ENCODE data around the gene DNAAF5. TPM values are rescaled to one million over a fixed set of nuclear protein-coding genes. Genes with fewer than 3 reads are reported as not detected.

Gene DNAAF5
- total and polyA plus RNA-seq, 7 experiments from 2014 or later = 4.0 to 25.7 (median 13.4) TPM

GRCh38 chr7:832968-833424 lies 106.5 kb downstream of the DNAAF5 start:
- CTCF ChIA-PET = interaction anchor here (2.3 kb wide), 1 partner anchor 47 kb away, joined by 5 read pairs; no protein-coding TSS in a partner anchor
- POLR2A ChIA-PET = interaction anchor here (0.6 to 4.7 kb wide), 5 partner anchors 16 to 222 kb away, joined by 3 to 36 read pairs (median 3); no protein-coding TSS in a partner anchor
- H3K36me3 Mint-ChIP-seq = peaks cover 0 to 18% (median 5%) of the 10 kb centered on the region in 5 donors
- peaks cover 23 to 36% of the 10 kb centered on the region in 2 donors for H3K4me1 ChIP-seq (ENCODE audit: control insufficient read depth in 2 of 2, insufficient read depth in 2 of 2, low read length in 2 of 2)
- H3K4me3 ChIP-seq (ENCODE audit: low read length) = peak overlapping the region; percentile 24
- H3K27ac ChIP-seq (ENCODE audit: low read depth, low read length) = peak overlapping the region; percentile 83
- peak overlapping the region; percentile 64 to 89 (median 84) for H3K4me3 Mint-ChIP-seq
- H3K9me3 ChIP-seq (ENCODE audit: control insufficient read depth in 2 of 3, low read length in 3 of 3) = no peaks in the 10 kb centered on the region
- ATAC-seq (no peak), DNase-seq (no peak)
- H3K9me3 Mint-ChIP-seq = no peaks in the 10 kb centered on the region
- H3K4me1 Mint-ChIP-seq = peaks cover 38 to 71% (median 57%) of the 10 kb centered on the region in 7 donors
- no peaks in the 10 kb centered on the region for H3K27me3 ChIP-seq (ENCODE audit: control insufficient read depth in 2 of 2, insufficient read depth in 2 of 2, low read length in 2 of 2)
- H3K27ac Mint-ChIP-seq = peak overlapping the region; percentile 86 to 98 (median 94)
- no peaks in the 10 kb centered on the region for H3K27me3 Mint-ChIP-seq
- H3K36me3 ChIP-seq (ENCODE audit: control insufficient read depth in 2 of 3, insufficient read depth in 3 of 3, low read length in 3 of 3) = peaks cover 0 to 23% (median 0%) of the 10 kb centered on the region in 3 experiments
- intact Hi-C loops (cut with micrococcal nuclease) = loop anchor here (1.0 to 10.0 kb wide), 8 partner anchors 17 to 231 kb away; partner anchors contain the start of gene GET4 (in 1 of the 2)

- intact Hi-C loops (cut with micrococcal nuclease) = loop anchor here (5.0 to 10.0 kb wide), 3 partner anchors 89 to 231 kb away; no protein-coding TSS in a partner anchor
- Histone ChIP-seq H3K27me3 (ENCODE audit: control insufficient read depth in 2 of 2, insufficient read depth in 2 of 2, low read length in 2 of 2) (no peaks in the 10 kb centered on the region), H3K9me3 (ENCODE audit: control insufficient read depth in 2 of 3, low read length in 3 of 3) (no peaks in the 10 kb centered on the region), H3K36me3 (ENCODE audit: control insufficient read depth in 2 of 3, insufficient read depth in 3 of 3, low read length in 3 of 3) (peaks cover 0 to 28% (median 0%) of the 10 kb centered on the region in 3 experiments), H3K4me3 (ENCODE audit: low read length) (no peak overlapping the region), H3K27ac (ENCODE audit: low read depth, low read length) (no peak overlapping the region), H3K4me1 (ENCODE audit: control insufficient read depth in 2 of 2, insufficient read depth in 2 of 2, low read length in 2 of 2) (peaks cover 23 to 36% of the 10 kb centered on the region in 2 donors)
- ChIA-PET POLR2A (interaction anchor here (0.8 to 4.7 kb wide), 3 partner anchors 16 to 45 kb away, joined by 3 to 36 read pairs (median 30); no protein-coding TSS in a partner anchor), CTCF (interaction anchor here (2.3 kb wide), 1 partner anchor 47 kb away, joined by 5 read pairs; no protein-coding TSS in a partner anchor)
- no peaks in the 10 kb centered on the region for H3K27me3 Mint-ChIP-seq
- H3K4me3 Mint-ChIP-seq = peak overlapping the region in 1 of 10 donors; percentile 31
- DNase-seq (no peak), ATAC-seq (no peak)
- peak overlapping the region in 5 of 9 donors; percentile 2 to 97 (median 48) for H3K27ac Mint-ChIP-seq
- no peaks in the 10 kb centered on the region for H3K9me3 Mint-ChIP-seq
- H3K36me3 Mint-ChIP-seq = peaks cover 0 to 20% (median 5%) of the 10 kb centered on the region in 5 donors
- H3K4me1 Mint-ChIP-seq = peaks cover 38 to 66% (median 55%) of the 10 kb centered on the region in 7 donors
Observed at GRCh38 chr7:833601-834258, 107.2 kb downstream of the DNAAF5 start.

- ChIA-PET CTCF (interaction anchor here (2.3 kb wide), 1 partner anchor 48 kb away, joined by 5 read pairs; no protein-coding TSS in a partner anchor), POLR2A (interaction anchor here (4.2 to 4.7 kb wide), 2 partner anchors 17 to 21 kb away, joined by 30 to 36 read pairs; no protein-coding TSS in a partner anchor)
- Histone ChIP-seq H3K27me3 (ENCODE audit: control insufficient read depth in 2 of 2, insufficient read depth in 2 of 2, low read length in 2 of 2) (no peaks in the 10 kb centered on the region), H3K4me3 (ENCODE audit: low read length) (no peak overlapping the region), H3K27ac (ENCODE audit: low read depth, low read length) (no peak overlapping the region), H3K9me3 (ENCODE audit: control insufficient read depth in 2 of 3, low read length in 3 of 3) (no peaks in the 10 kb centered on the region), H3K4me1 (ENCODE audit: control insufficient read depth in 2 of 2, insufficient read depth in 2 of 2, low read length in 2 of 2) (peaks cover 23 to 36% of the 10 kb centered on the region in 2 donors), H3K36me3 (ENCODE audit: control insufficient read depth in 2 of 3, insufficient read depth in 3 of 3, low read length in 3 of 3) (peaks cover 0 to 33% (median 0%) of the 10 kb centered on the region in 3 experiments)
- no peak for DNase-seq
- peaks cover 0 to 25% (median 7%) of the 10 kb centered on the region in 5 donors for H3K36me3 Mint-ChIP-seq
- peak overlapping the region in 4 of 9 donors; percentile 40 to 97 (median 76) for H3K27ac Mint-ChIP-seq
- no peaks in the 10 kb centered on the region for H3K27me3 Mint-ChIP-seq
- no peaks in the 10 kb centered on the region for H3K9me3 Mint-ChIP-seq
- peak overlapping the region in 1 of 10 donors; percentile 31 for H3K4me3 Mint-ChIP-seq
- H3K4me1 Mint-ChIP-seq = peaks cover 36 to 61% (median 54%) of the 10 kb centered on the region in 7 donors
- intact Hi-C loops (cut with micrococcal nuclease) = loop anchor here (5.0 to 10.0 kb wide), 3 partner anchors 88 to 232 kb away; no protein-coding TSS in a partner anchor
- no peak for ATAC-seq
Observed at GRCh38 chr7:834277-834676, 107.8 kb downstream of the DNAAF5 start.

- ChIA-PET CTCF (no interaction called here), POLR2A (interaction anchor here (4.7 kb wide), 1 partner anchor 21 kb away, joined by 36 read pairs; no protein-coding TSS in a partner anchor)
- H3K4me1 Mint-ChIP-seq = peaks cover 34 to 55% (median 48%) of the 10 kb centered on the region in 7 donors
- DNase-seq (no peak), ATAC-seq (no peak)
- H3K9me3 Mint-ChIP-seq = no peaks in the 10 kb centered on the region
- H3K4me1 ChIP-seq (ENCODE audit: control insufficient read depth in 2 of 2, insufficient read depth in 2 of 2, low read length in 2 of 2) = peaks cover 23 to 36% of the 10 kb centered on the region in 2 donors
- H3K36me3 ChIP-seq (ENCODE audit: control insufficient read depth in 2 of 3, insufficient read depth in 3 of 3, low read length in 3 of 3) = peaks cover 0 to 39% (median 2%) of the 10 kb centered on the region in 3 experiments
- H3K4me3 Mint-ChIP-seq = peak overlapping the region in 1 of 10 donors; percentile 72
- peak overlapping the region in 3 of 9 donors; percentile 46 to 97 (median 78) for H3K27ac Mint-ChIP-seq
- H3K27me3 ChIP-seq (ENCODE audit: control insufficient read depth in 2 of 2, insufficient read depth in 2 of 2, low read length in 2 of 2) = no peaks in the 10 kb centered on the region
- H3K4me3 ChIP-seq (ENCODE audit: low read length) = no peak overlapping the region
- no peaks in the 10 kb centered on the region for H3K27me3 Mint-ChIP-seq
- peaks cover 3 to 29% (median 10%) of the 10 kb centered on the region in 5 donors for H3K36me3 Mint-ChIP-seq
- H3K27ac ChIP-seq (ENCODE audit: low read depth, low read length) = no peak overlapping the region
- no peaks in the 10 kb centered on the region for H3K9me3 ChIP-seq (ENCODE audit: control insufficient read depth in 2 of 3, low read length in 3 of 3)
- intact Hi-C loops (cut with micrococcal nuclease) = loop anchor here in 1 of 2 donors (10.0 kb wide), 1 partner anchor 230 kb away; no protein-coding TSS in a partner anchor
Observed at GRCh38 chr7:835021-835420, 108.5 kb downstream of the DNAAF5 start.

- H3K4me3 Mint-ChIP-seq = peak overlapping the region in 4 of 10 donors; percentile 12 to 72 (median 44)
Observed at GRCh38 chr7:835485-836401, 109.2 kb downstream of the DNAAF5 start.

More at GRCh38 chr7:835485-836401, 109.2 kb downstream of the DNAAF5 start:
- no peaks in the 10 kb centered on the region for H3K9me3 ChIP-seq (ENCODE audit: control insufficient read depth in 2 of 3, low read length in 3 of 3)
- H3K27me3 ChIP-seq (ENCODE audit: control insufficient read depth in 2 of 2, insufficient read depth in 2 of 2, low read length in 2 of 2) = no peaks in the 10 kb centered on the region
- Mint-ChIP-seq H3K4me1 (peaks cover 27 to 48% (median 41%) of the 10 kb centered on the region in 7 donors), H3K36me3 (peaks cover 3 to 34% (median 10%) of the 10 kb centered on the region in 5 donors), H3K9me3 (no peaks in the 10 kb centered on the region), H3K27me3 (no peaks in the 10 kb centered on the region), H3K27ac (peak overlapping the region in 8 of 9 donors; percentile 46 to 97 (median 71))
- no peak overlapping the region for H3K27ac ChIP-seq (ENCODE audit: low read depth, low read length)
- intact Hi-C loops (cut with micrococcal nuclease) = loop anchor here in 1 of 2 donors (1.0 to 10.0 kb wide), 2 partner anchors 49 to 231 kb away; no protein-coding TSS in a partner anchor
- peaks cover 20 to 29% of the 10 kb centered on the region in 2 donors for H3K4me1 ChIP-seq (ENCODE audit: control insufficient read depth in 2 of 2, insufficient read depth in 2 of 2, low read length in 2 of 2)
- ATAC-seq (no peak), DNase-seq (no peak)
- POLR2A ChIA-PET = no interaction called here
- H3K36me3 ChIP-seq (ENCODE audit: control insufficient read depth in 2 of 3, insufficient read depth in 3 of 3, low read length in 3 of 3) = peaks cover 0 to 43% (median 6%) of the 10 kb centered on the region in 3 experiments
- no peak overlapping the region for H3K4me3 ChIP-seq (ENCODE audit: low read length)
- CTCF ChIA-PET = interaction anchor here (0.7 to 2.2 kb wide), 2 partner anchors 18 to 36 kb away, joined by 3 to 10 read pairs; no protein-coding TSS in a partner anchor
